HG02588 (cell line): Measurements from ENCODE around the gene PRPS1L1.

Experiments
- ATAC-seq: cut with Tn5 transposase; IDR thresholded peaks from one replicate; pipeline ENCODE4 v1.9.1; 2021; ENCODE audit warnings: mild to moderate bottlenecking, moderate library complexity; ENCODE audit not compliant: unreplicated experiment

PRPS1L1 gene

DNA sequence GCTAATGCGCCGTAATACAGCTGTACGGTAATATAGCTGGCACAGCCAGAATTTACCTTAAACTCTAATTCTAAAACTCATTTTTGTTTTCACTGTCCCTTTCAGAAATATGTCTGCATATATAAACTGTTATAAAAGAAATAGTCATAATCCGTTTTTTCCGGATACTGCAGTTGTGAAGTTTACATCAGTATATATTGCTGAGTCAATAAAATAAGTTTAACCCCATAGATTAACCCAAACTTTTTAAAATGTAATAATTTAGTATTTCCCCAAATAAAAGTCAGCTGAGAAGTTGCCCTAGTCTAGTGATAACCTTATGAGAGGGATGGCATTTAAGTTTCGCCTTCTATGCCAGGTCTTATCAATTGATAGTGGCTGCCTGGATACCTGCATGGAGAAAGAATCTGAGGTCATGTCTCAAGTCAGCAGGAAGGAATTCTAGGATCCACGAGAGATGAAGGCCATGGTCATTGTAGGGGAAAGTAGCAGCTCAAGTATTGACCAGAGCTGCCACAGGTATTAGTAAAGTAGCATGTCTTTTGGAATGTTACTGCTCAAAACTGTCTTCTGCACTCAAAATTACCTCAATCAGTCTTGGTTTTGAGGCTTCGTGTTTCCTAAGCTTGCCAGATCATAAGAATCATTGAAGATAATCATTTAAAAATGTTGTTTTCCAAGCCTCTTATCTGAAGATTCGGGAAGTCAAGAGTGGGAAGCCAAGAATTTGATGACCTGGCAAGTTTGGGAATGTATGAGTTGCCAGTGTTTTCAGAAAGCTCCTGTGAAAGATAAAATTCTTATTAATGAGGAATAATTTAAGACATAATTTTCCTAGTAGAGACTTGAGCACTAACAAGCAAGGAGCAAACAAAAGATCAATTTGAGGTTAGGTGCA, 10.8 kb downstream of the PRPS1L1 start:
- ATAC-seq: no peak

DNA sequence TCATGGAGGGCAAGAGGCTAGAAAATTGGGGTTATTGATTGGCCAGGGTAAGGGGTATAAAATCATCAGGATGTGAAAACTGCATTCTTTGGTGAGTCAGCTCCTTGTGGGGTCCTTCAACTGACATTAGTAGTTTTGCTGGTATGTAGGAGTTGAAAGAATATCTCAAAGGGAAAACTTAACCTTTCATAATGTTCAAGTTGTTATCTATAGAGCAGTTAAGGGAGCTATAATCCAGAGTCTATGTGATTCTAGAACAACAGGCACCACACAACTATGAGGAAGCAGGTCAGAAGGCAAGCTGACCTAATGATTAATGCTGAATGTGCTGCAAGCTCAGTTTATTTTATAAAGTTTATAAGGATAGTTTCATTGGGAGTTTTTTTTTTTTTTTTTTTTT, 13.7 kb downstream of the PRPS1L1 start:
- ATAC-seq: no peak

DNA sequence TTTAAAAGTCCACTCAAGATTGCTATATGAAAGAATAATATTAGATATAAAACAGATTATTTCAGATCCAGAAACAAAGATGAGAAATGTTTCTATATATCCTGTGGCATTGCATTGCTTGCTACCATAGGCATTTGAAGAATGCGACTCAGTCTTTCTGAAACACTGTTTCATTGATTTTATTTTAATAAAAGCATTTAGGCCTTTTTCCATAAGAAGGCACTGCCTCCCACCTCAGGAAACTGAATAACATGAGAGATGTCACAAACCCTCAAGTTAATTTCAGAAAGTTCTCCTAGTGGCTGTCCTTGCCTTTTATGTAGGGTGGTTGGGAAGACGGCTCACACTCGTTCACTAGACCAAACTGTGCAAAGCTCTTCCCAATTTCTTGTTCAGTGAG, 23.3 kb downstream of the PRPS1L1 start:
- no peak for ATAC-seq

DNA sequence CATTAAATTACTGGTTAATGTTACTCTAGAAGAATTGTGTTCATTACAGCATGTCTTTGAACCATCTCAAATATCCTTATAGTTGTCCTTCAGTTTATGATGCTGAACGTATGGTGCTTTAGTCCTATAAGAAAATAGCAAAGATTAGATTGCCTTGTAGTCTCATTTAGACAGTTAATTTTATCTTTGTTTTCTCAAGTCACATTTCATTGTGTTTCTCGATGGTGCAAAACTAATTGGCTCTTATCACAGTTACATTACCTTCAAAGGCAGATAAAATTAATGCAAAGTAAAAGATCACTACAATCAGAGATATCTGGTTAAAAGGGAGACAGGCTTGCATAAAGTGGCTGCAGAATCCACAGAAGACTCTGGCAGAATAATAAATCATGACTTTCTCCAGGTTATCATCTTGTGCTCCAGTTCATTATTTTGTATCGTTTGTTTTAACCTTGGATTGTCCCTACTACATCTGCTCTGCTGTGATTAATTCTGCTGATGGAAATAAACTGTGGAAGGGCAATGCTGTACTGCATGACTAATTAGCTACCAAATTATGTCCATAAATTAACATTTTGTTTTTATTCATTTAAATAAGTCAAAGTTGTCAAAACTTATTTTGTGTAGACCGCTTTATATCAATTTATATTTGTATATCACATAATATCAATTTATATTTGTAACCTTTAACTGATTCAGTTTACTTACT, 24.2 kb downstream of the PRPS1L1 start:
- ATAC-seq: no peak

DNA sequence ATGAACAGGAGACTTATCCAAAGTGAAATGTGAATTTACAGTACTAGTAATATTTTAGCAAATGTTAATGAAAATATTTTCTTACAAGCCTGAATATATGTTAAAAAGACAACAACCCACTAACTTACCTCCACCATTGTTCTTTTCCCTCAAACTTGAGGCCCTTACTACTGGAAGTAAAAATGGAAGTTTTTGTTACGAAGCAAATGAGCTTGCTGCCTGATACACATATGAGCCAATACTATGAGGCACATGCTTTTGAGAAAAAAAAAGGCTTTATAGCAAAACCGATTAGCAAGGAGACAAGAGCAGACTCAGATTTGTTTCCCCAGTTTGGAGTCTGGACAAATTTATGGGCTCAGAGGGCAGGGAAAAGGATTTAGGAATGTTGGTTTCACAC, 29.0 kb downstream of the PRPS1L1 start:
- no peak for ATAC-seq

DNA sequence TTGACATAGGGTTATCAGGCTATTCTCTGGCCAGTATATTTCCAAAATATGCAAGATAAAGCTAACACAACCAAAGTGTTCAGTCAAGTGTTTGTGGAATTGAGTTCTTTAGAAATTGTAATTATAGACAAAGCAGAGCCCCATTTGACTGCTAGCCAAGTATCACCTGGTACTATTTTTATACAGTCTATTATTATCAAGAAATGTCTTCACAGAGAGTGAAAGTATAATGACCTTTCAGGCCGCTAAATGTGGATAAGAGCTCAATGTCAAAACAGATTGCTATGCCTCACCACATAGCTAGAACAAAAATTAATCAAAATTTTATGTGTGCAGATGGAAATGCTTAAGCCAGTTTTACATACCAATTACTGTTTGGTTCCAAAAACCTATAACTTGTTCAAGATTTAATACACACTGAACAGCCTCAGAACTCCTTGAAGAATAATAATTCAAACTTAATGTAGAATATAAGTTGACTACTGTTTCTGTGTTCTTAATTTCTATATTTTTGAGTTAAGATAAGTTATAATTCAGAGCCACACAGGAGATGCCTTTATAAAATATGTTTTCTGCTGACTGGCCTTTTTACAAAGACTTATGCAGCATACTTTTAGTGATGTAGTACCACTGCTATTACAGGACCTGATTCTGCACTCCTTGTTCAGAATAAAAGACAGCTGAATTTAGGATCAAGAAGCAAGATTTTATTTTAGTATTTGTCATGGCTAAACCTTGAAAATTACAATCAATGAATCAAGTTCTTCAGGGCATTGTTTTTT, 31.0 kb downstream of the PRPS1L1 start:
- ATAC-seq: no peak

DNA sequence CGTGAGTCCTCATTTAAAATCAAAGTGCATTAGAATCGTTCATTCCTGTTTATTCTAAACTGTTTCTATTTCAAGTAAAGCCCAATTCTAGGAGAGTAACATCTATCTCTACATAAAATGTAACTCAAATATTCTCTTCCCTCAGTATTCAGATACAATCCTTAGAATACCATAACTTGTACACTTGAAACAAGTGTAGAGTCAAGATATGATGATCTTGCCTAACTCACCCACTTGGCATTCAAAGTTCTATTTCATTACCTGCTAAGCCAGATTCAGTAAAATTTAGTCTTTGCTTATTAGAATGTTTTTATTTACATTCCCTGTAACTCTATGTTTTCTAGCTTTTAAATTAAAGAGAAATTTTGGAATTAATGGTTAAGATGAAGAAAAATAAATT, 31.6 kb downstream of the PRPS1L1 start:
- no peak for ATAC-seq

DNA sequence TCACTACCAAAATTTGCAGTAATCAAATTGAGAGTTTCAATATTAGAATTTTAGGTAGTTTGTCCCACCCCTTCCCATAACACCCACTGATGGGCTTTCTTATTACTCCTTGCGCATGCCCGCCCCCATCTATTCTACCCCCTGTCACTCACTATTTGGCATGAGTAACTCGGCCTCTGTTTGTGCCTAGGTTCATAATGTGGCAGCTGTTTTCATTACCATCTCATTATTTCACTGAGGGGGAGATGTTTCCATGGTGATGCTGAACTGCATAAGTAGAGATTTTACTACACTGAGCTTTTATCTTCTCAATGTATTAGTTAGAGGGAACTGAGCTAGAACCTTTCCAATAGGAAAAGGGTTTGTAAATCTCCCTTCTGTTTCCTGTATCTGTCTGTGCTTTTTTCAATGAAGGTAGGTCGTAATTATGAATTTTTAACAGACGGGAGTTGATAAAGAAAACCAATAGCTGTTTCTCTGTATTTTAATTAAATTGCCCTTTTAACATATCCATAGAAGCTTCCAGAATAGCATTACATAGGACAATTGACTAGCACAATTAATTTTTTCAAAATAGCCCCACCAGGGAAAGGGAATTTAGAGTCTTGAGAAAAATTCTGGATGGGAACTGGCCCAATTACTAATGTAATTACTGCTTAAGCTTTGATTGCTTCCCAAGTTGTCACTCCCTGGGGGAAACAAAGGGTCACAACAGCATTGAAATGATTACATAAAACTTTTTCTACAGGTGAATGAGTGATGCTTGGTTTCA, 33.4 kb downstream of the PRPS1L1 start:
- no peak for ATAC-seq

DNA sequence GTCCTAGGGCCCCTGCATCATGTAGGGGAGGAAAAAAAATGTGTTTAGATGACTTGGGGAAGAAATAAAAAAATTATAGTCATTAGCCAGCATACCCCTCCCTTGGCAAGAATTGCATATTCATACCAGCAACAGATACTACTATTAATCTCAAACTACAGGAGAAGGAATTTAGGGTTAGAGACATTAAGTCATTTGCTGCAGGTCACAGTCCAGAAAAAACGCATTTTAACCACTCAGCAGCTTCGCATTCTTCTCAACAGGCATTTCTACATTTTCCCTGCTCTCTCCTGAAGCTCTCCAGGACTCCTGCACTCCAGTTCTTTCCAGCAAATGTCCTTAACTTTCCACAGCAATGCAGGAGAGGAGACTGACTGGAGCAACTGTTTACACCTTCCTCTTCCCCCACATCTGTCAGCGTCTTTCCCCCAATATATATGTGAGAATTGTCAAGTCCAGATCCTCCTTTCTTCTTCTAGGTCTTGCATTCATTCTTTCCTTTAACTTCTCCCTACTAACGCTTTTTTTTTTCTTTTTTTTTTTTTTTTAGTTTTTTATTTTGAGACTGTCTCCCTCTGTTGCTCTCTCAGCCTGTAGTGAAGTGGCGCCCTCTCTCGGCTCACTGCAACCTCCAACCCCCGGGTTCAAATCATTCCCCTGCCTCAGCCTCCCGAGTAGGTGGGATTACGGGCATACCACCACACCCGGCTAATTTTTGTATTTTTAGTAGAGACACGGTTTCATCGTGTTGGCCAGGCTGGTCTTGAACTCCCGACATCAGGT, 35.6 kb downstream of the PRPS1L1 start:
- no peak for ATAC-seq

DNA sequence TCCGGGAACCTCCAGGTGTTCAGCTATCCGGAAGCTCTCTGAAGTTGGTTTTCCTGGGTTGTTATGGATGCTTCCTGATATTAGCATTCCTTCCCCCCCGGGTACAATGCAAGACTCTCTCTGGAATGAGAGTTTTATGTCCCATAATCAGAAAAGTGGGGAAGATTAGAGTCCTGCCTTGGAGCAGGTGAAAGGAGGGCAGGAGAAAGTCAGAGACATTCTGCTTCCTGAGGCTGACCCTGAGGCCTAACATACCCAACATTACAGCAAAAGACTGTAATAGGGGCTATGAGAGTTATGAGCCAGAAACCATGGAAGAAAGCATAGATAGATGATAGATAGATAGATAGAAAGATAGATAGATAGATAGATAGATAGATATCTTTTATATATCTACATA, 36.9 kb downstream of the PRPS1L1 start:
- no peak for ATAC-seq

DNA sequence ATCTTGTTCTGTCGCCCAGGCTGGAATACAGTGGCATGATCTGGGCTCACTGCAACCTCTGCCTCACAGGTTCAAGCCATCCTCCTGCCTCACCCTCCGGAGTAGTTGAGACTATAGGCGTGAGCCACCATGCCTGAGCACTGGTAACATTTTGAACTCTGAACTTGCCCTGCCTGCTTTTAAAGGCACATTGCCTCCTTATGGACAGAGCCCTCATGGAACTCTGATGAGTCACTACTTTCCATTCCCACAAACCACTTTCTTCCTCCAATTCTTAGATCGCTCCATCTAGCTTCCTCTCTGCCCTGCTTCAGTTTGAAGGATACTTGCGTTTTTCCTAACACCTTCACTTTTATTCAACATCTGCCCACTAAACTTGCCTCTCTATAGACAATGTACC, 38.1 kb downstream of the PRPS1L1 start:
- ATAC-seq: no peak

DNA sequence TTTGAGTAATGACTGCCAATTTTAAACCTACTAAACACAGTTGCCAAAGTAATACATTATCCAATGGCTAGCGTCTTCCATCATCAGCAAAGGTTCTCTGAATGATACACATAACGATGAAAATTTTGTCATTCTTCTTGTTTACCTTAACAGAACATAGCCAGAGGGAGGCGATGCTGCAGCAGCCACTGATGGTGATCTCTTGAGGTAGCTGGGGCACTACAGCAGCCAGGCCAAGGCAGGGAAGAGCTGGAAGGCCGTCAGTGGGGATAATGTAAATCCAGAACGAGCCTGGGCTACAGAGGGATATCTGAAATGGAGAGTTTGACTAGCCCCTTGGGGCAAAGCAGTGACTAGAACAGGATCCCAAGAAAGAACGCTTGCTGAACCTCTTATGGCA, 38.8 kb downstream of the PRPS1L1 start:
- ATAC-seq: no peak

DNA sequence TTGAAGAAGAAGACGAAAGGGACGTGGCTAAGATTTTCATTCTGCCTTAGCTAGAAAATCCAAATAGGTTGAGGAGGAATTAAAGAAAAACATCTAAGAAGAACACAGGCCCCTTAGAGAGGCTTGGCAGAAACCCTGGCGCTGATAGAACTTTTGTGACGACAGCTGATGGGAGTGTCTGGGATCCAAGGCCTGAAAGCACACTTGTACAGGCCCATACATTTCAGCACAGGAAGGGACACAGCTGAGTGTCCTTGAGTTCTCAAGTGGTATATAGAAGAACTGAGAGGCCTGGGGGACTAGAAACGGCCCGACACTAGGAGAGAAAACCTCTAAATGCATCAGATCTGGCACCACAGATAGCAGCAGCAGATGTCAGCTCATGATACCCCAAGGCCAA, 39.5 kb downstream of the PRPS1L1 start:
- ATAC-seq: no peak

DNA sequence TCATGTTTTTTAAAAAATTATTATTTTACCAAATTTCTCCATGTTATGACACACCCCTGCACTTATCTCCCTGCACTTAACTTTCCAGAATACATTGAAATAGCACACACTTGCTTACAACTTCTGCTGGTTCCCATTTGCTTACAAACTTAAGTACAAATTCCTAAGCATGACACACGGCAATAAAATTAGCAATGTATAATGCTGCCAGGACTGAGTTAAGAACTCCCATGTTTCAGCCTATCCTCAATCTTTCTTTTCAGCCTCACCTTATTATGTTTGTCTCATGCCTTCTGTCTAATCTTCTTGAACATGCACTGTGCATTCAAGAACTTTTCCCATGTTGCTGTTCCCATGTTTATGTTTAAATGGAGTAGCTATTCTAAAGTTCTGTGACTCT, 40.8 kb downstream of the PRPS1L1 start:
- ATAC-seq: no peak

DNA sequence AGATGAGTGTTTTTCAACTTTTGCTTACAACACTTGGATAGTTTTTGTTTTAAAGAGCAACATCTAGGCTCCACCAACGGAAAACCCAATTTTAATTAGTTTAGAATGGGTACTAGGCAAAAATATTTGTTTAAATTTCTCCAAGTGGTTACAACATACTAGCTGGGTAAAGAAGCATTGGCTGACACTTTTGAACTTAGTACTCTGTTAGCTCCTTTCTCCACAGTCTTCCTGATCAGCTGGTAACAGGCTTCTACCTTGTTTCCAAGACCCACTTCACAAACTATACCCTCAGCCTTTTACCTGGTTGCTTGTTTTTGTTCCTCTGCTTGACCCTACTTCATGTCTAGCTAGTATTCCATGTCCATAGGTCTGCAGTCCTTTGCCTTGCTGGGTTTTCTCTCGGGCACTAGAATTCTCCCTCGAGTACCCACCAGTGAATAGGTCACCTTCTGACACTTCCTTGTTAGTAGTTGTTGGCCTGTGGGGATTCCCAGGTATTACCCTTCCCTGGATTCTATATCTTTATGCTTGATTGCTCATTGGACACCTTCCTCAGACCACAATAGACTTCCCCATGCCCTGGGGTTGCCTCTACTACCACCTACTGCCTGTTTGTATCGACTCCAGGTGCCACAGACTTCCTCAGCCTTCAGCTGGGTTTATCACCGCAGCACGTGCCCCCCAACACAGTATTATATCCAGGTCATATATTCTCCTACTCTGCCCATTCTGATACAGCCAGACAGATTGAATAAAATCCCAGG, 42.0 kb downstream of the PRPS1L1 start:
- no peak for ATAC-seq

DNA sequence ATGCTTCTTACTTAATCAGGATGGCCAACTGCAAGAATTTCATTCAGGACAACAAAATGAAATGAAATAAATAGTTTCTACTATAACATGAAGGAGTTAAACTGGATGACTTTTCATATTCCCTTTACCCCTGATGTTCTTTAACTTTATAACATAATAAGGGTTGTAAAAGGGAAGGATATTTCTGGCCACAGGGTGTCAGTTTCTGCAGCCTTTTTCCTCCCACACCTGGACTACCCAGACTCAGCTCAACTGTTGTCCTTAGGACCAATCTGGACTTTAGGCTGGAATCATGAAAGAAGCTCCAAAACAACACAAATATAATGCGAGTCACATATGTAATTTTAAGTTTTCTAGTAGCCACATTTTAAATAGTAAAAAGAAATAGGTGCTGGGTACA, 43.4 kb downstream of the PRPS1L1 start:
- no peak for ATAC-seq

DNA sequence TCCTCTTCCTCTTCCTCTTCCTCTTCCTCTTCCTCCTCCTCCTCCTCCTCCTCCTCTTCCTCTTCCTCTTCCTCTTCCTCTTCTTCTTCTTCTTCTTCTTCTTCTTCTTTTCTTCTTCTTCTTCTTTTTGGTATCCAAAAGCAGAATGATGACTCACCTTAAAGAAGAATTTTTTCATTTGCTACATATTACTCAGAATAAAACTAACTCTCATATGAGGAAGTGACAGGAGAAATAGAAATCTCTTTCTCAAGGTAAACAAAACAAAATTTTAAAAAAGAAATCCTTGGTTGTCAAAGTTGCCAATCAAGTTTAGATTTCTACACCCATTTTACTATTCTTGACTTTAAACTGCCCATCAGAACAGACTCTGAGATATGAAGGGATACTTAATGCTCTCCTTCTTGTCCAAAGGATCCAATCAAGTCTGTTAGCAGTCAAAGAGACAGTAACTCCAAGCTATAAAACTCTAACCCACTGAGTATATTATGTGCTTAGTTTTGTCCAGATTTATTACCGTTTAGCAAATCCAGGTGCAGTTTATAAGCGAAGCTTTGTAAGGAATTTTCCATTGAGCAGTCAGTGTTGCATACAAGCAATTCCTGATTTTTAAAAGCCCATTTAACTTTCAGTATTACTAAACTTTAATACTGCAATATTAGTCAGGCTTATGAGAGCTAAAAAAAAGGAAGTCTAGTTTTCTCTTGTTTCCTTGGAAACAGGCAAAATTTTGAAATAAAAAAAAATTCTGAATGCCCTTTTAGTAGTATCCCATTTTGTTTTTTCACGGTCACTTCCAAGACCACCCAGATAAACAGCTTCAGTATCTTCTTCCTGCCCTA, 44.2 kb downstream of the PRPS1L1 start:
- no peak for ATAC-seq

DNA sequence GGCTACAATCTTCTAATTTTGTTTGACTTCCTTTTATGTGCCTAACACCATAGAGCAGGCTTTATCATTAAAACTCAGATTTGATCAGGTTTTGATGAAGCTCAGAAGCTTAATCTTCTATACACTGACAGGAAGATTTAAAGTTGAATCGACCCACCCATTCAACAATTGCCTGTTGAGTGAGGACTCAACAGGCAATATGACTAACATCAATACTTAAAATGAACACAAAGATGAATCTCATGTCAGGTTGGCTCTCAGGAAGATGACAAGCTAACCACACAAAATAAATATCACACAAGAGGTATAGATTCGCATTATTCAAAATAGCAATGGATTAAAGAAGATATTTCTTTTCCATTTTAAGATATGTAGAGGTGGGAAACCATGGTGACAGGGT, 50.7 kb downstream of the PRPS1L1 start:
- ATAC-seq: no peak
